ENCODE data around the gene ARHGAP30.

The ARHGAP30 gene

DNA sequence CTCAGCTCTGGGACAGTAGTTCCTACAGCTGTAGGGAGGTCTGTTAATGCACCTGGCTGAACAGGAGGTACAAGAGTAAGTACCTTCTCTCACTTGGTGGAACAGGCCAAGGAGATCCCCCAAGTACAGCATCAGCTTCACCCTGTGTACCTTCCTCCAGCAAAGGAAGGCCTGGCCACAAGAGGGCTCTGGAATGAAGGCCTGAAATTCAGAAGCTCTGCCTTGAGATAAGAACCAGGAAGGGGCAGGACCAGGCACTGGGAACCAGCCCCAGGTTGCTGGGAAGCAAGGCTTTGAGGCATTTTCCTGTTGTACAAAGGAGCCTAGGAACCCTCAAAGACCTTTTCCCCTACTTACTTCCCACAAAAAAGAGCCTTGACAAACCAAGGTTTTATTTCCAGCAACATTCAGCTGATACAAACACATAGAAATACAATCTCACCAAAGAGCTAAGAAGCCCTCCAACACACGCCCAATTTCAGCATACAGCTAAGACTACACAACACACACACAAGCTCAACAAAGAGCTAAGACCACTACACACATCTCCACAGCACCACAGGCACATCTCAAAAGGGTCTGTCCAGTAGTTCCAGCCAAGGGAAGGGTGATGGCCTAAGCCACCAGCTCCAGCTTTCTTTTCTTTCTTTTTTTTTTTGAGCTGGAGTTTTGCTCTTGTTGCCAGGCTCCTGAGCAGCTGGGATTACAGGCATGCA lies 72.2 kb downstream of the ARHGAP30 start:
- no peak overlapping the region for H3K4me3 ChIP-seq (ENCODE audit: low read depth, low read length)
- peak; percentile 61 for TF ChIP-seq CTCF (IDR thresholded peaks at IDR 0.05; ENCODE audit: borderline replicate concordance, insufficient read depth, low read depth, low read length)
